SK-N-SH (cell line): ENCODE results near the gene MEX3D.

Experiments
- CTCF ChIP-seq: fragments of 200-600 bp; sonication (generic); IDR thresholded peaks from 2 replicates; pipeline ENCODE4 v1.6.1; 2017; ENCODE audit warnings: antibody characterized with exemption, mild to moderate bottlenecking, moderate library complexity
- EP300 ChIP-seq, 2 experiments: IDR thresholded peaks; 2 replicates each; pipeline versions ENCODE4 v1.4.0 to v1.6.1; 2012; ENCODE audit warnings: borderline replicate concordance in 1 of 2, low read depth in 1 of 2, low read length in 1 of 2
- EZH2phosphoT487 ChIP-seq: fragments of 200-600 bp; sonication (generic); IDR thresholded peaks from 2 replicates; pipeline ENCODE4 v1.6.1; 2017; ENCODE audit warnings: low read depth, mixed run types, mild to moderate bottlenecking, antibody characterized with exemption, moderate library complexity, borderline replicate concordance
- FOXJ3 ChIP-seq: sonication (generic); formaldehyde crosslinking; IDR thresholded peaks from 2 replicates; pipeline ENCODE4 v1.5.1; 2020; ENCODE audit warnings: mild to moderate bottlenecking, missing genetic modification reagents
- IRF3 ChIP-seq: fragments of 150-350 bp; IDR thresholded peaks from 2 replicates; pipeline ENCODE4 v1.6.1; 2016; ENCODE audit warnings: mild to moderate bottlenecking, low read depth, low read length
- POLR2AphosphoS5 ChIP-seq: IDR thresholded peaks from 2 replicates; pipeline ENCODE4 v1.6.1; 2012; ENCODE audit warnings: low read depth, low read length
- REST ChIP-seq: IDR thresholded peaks from 2 replicates; pipeline ENCODE4 v1.6.1; 2012; ENCODE audit warnings: mild to moderate bottlenecking, low read depth, low read length, moderate library complexity

GRCh38 chr19:1577090-1577928 is 9.2 kb upstream of the MEX3D start:
- TF ChIP-seq POLR2AphosphoS5 (no peak), EZH2phosphoT487 (no peak), CTCF (no peak), FOXJ3 (CRISPR knock-in tag) (no peak), REST (no peak), EP300 (IDR thresholded peaks at IDR 0.05; ENCODE audit: borderline replicate concordance in 1 of 2, low read depth in 1 of 2, low read length in 1 of 2) (no peak), IRF3 (no peak)
